ENCODE measurements around the gene PCSK5.

DNA sequence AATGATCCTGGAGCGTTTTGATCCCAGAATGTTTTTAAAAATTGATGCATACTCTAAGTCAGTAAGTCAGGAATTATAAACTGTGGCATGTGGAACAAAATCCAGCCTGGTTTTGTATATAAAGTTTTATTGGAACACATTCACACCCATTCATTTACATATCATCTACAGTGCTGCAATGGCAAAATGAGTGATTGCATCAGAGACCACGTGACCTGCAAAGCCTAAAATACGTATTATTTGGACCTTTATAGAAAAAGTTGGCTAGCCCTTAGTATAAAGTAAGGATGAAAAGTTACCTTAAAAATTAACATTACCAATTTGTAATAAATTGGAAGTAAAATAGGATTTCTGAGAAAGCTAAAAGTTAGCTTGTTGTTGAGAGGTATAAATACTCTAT is 95.0 kb downstream of the PCSK5 start:
- TF ChIP-seq, protein P1, sequence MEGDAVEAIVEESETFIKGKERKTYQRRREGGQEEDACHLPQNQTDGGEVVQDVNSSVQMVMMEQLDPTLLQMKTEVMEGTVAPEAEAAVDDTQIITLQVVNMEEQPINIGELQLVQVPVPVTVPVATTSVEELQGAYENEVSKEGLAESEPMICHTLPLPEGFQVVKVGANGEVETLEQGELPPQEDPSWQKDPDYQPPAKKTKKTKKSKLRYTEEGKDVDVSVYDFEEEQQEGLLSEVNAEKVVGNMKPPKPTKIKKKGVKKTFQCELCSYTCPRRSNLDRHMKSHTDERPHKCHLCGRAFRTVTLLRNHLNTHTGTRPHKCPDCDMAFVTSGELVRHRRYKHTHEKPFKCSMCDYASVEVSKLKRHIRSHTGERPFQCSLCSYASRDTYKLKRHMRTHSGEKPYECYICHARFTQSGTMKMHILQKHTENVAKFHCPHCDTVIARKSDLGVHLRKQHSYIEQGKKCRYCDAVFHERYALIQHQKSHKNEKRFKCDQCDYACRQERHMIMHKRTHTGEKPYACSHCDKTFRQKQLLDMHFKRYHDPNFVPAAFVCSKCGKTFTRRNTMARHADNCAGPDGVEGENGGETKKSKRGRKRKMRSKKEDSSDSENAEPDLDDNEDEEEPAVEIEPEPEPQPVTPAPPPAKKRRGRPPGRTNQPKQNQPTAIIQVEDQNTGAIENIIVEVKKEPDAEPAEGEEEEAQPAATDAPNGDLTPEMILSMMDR (IDR thresholded peaks at IDR 0.05; ENCODE audit: low read length): no peak
- TF ChIP-seq EZH2phosphoT487 (IDR thresholded peaks at IDR 0.05; ENCODE audit: low read length): no peak
